Measurements from ENCODE around the gene GNAL. TPM values are rescaled to one million over a fixed set of nuclear protein-coding genes. Genes with fewer than 3 reads are reported as not detected.

The GNAL gene
- total and polyA plus RNA-seq, 3 donors from 2014 or later: 11.6 to 12.8 (median 12.1) TPM

DNA sequence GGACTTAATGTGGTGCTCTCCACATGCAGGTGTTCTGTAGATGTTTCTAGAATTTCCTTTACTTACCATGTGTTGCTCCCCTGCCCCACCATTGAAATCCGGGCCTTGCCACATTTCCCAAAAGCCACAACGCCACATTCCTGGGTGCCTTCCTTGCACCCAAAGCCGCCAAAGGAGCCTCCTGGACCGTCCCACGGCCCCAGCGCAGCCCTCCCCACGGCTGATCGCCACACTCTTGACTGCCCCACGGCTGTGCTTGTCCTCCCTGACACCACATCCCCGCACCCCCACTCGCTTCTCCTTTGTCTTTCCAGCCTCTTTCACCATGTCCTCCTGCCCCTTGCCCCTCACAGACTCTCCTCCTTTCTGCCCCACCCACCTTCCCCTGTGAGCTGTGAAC is 121.9 kb downstream of the GNAL start:
- intact Hi-C loops (cut with DNase I; ENCODE audit: low total_unique reads): no loop called here
- Histone ChIP-seq H3K4me1 (no peaks in the 10 kb centered on the region), H3K27ac (no peak overlapping the region), H3K9me3 (no peaks in the 10 kb centered on the region), H3K4me3 (no peak overlapping the region), H3K27me3 (no peaks in the 10 kb centered on the region), H3K36me3 (ENCODE audit: low read depth, missing control alignments) (no peaks in the 10 kb centered on the region)
- DNase-seq: no peak
- TF ChIP-seq, protein P1, sequence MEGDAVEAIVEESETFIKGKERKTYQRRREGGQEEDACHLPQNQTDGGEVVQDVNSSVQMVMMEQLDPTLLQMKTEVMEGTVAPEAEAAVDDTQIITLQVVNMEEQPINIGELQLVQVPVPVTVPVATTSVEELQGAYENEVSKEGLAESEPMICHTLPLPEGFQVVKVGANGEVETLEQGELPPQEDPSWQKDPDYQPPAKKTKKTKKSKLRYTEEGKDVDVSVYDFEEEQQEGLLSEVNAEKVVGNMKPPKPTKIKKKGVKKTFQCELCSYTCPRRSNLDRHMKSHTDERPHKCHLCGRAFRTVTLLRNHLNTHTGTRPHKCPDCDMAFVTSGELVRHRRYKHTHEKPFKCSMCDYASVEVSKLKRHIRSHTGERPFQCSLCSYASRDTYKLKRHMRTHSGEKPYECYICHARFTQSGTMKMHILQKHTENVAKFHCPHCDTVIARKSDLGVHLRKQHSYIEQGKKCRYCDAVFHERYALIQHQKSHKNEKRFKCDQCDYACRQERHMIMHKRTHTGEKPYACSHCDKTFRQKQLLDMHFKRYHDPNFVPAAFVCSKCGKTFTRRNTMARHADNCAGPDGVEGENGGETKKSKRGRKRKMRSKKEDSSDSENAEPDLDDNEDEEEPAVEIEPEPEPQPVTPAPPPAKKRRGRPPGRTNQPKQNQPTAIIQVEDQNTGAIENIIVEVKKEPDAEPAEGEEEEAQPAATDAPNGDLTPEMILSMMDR (IDR thresholded peaks at IDR 0.05): no peak
- no peak for TF ChIP-seq POLR2A (IDR thresholded peaks at IDR 0.05)
- 91 to 92% methylated on average over 11 of the region's 11 CpGs for WGBS, 2 donors

DNA sequence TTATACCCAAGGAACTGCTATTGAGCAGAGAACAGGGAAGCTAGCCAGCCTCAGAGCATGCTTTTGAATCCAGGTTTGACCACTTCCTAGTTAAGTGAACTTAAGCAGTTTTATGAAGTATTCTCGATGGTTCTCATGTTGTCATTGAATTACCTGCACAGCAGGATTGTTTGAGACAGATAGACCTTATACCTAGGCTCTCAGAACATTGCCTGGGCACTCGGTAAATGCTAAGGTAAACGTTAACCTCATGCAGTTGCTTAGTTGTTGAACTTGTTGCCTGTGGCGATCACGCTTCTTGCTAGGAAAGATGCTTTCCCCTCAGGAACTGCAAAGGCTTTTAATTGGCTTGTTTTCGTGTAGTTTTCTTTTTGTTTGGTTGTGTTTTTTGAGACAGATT is 128.2 kb downstream of the GNAL start:
- TF ChIP-seq POLR2A (IDR thresholded peaks at IDR 0.05): no peak
- TF ChIP-seq, protein P1 (IDR thresholded peaks at IDR 0.05): no peak
- 80 to 86% methylated on average over 6 of the region's 6 CpGs for WGBS, 2 donors
- intact Hi-C loops (cut with DNase I; ENCODE audit: low total_unique reads): no loop called here

DNA sequence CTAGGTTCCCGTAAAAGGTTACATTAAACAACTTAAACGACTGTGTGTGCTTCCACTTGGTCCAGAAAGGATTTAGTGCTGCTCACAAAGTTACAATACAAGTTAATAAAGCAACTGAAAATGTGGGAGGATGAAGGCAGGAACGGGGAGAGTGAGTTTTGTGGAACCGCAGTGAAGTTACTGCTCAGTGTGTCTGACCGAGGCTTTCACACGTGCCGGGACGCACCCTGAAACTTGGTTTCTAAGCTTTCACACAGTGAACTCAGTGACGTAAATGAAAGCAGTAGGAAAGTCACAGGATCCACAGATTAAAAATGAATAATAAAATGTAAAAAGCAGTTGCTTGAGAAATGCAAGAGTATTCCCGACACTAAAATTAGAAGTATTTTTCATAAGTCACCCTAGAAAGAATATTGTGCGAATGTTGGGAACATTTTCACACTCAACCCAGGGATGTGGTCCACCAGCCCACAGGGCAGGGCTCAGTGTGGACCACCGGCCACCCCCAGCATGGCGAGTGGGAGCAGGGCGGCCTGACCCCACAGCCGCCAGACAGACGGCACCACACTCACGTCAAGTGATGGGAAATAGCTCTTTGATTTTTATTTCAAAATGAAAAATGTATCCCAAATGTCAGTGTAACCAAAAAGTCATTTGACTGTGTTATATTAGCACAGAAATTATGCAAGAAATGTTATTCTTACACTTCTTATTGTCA is 129.6 kb downstream of the GNAL start:
- Histone ChIP-seq H3K9me3 (no peaks in the 10 kb centered on the region), H3K4me1 (no peaks in the 10 kb centered on the region), H3K27ac (no peak overlapping the region), H3K4me3 (no peak overlapping the region), H3K36me3 (ENCODE audit: low read depth, missing control alignments) (no peaks in the 10 kb centered on the region), H3K27me3 (no peaks in the 10 kb centered on the region)
- 71 to 76% methylated on average over 17 of the region's 17 CpGs for WGBS, 2 donors
- intact Hi-C loops (cut with DNase I; ENCODE audit: low total_unique reads): no loop called here
- TF ChIP-seq POLR2A (IDR thresholded peaks at IDR 0.05): no peak
- TF ChIP-seq, protein P1 (IDR thresholded peaks at IDR 0.05): no peak
- DNase-seq: no peak

More for the DNA sequence above, 128.2 kb downstream of the GNAL start:
- Histone ChIP-seq H3K9me3 (no peaks in the 10 kb centered on the region), H3K27me3 (no peaks in the 10 kb centered on the region), H3K4me1 (no peaks in the 10 kb centered on the region), H3K36me3 (ENCODE audit: low read depth, missing control alignments) (no peaks in the 10 kb centered on the region), H3K4me3 (no peak overlapping the region), H3K27ac (no peak overlapping the region)
- DNase-seq: no peak

DNA sequence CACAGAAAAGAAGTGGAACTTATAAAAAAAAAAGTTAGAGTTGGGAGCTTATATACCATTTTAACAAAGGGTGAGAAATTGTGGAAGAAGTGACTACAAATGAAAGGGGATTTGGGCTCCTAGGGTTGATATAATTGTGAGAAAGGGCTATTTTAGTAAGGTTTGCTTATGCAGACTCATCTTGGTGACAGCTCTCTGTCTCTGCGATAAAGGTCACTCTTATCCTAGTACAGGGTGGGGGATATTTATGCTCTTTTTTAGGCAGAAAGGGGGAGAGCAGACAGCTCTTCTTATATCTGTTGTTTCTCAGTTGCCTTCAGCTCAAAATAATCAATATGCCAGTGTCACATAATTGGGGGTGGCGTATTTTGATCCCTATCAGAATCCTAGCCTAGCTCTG is 130.9 kb downstream of the GNAL start:
- TF ChIP-seq, protein P1 (IDR thresholded peaks at IDR 0.05): no peak
- no peak for TF ChIP-seq POLR2A (IDR thresholded peaks at IDR 0.05)
- no peak overlapping the region for H3K4me3 ChIP-seq
- H3K4me1 ChIP-seq: no peaks in the 10 kb centered on the region
- no peaks in the 10 kb centered on the region for H3K27me3 ChIP-seq
- intact Hi-C loops (cut with DNase I; ENCODE audit: low total_unique reads): no loop called here
- no peak overlapping the region for H3K27ac ChIP-seq
- no peak for DNase-seq
- no peaks in the 10 kb centered on the region for H3K9me3 ChIP-seq
- WGBS, 2 donors: 87 to 90% methylated on average over 2 of the region's 2 CpGs
- H3K36me3 ChIP-seq (ENCODE audit: low read depth, missing control alignments): no peaks in the 10 kb centered on the region

DNA sequence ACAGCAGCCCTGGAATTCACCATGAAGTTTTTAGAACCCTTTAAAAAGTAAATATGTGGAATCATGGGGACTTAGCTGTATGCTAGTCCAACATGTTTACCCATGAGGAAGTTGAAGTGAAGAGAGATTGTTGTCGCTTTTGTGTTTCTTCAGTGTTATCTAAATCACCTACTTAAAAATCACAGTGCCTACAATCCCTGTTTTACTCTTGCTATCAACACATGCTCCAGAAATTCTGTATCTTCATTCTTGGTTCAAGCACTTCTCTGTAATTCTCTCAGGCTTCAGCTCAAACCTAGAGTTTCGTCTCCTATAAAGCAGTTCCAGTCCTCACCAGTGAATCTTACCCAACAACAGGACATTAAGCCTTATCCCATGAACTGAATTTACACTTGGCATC is 131.6 kb downstream of the GNAL start:
- Histone ChIP-seq H3K4me3 (no peak overlapping the region), H3K4me1 (no peaks in the 10 kb centered on the region), H3K27me3 (no peaks in the 10 kb centered on the region), H3K9me3 (no peaks in the 10 kb centered on the region), H3K36me3 (ENCODE audit: low read depth, missing control alignments) (no peaks in the 10 kb centered on the region), H3K27ac (no peak overlapping the region)
- WGBS, 2 donors: 40 to 64% methylated on average over 2 of the region's 2 CpGs
- intact Hi-C loops (cut with DNase I; ENCODE audit: low total_unique reads): no loop called here
- DNase-seq: no peak
- TF ChIP-seq, protein P1 (IDR thresholded peaks at IDR 0.05): no peak
- TF ChIP-seq POLR2A (IDR thresholded peaks at IDR 0.05): no peak

All from testis (tissue), 3 donors.